Neural progenitor cell (in vitro differentiated cells): ENCODE data around the gene RHOV.

ENCODE experiments used
- CTCF ChIP-seq: fragments of 200-600 bp; sonication (generic); IDR thresholded peaks from 2 replicates; pipeline ENCODE4 v1.5.1; 2017; ENCODE audit warnings: antibody characterized with exemption, mild to moderate bottlenecking
- EZH2 ChIP-seq: fragments of 200-600 bp; sonication (generic); IDR thresholded peaks from 2 replicates; pipeline ENCODE4 v1.6.1; 2017; ENCODE audit warnings: antibody characterized with exemption, mild to moderate bottlenecking, moderate library complexity

GRCh38 chr15:40857601-40858341 lies 16.3 kb downstream of the RHOV start:
- TF ChIP-seq CTCF (peak; percentile 89), EZH2 (no peak)
